Neutrophil (primary cell): Measurements from ENCODE around the gene HSPB9.

Source experiments
- H3K27ac ChIP-seq: fragments of 200-600 bp; sonication (generic); 2 replicates; pipeline ENCODE4 v1.5.1; 2016; ENCODE audit warnings: mild to moderate bottlenecking, moderate library complexity
- H3K27me3 ChIP-seq: fragments of 200-600 bp; sonication (generic); 2 replicates; pipeline ENCODE4 v1.6.0; 2016; ENCODE audit warnings: mild to moderate bottlenecking
- H3K36me3 ChIP-seq: fragments of 200-600 bp; sonication (generic); 2 replicates; pipeline ENCODE4 v1.5.1; 2017
- H3K4me1 ChIP-seq, 2 experiments: fragments of 200-600 bp in 1 of 2; sonication (generic) in 1 of 2; 1 replicate in 1 of 2; 2 replicates in 1 of 2; pipeline versions ENCODE4 v1.5.1 to v1.6.1; 2013 to 2016; ENCODE audit warnings: low read depth in 1 of 2, low read length in 1 of 2, mild to moderate bottlenecking in 1 of 2, moderate library complexity in 1 of 2; ENCODE audit not compliant: control insufficient read depth in 1 of 2, insufficient read depth in 1 of 2
- H3K4me3 ChIP-seq, 2 experiments: fragments of 200-600 bp in 1 of 2; sonication (generic) in 1 of 2; 1 replicate in 1 of 2; 2 replicates in 1 of 2; pipeline ENCODE4 v1.5.1; 2013 to 2016; ENCODE audit warnings: low read depth in 1 of 2, low read length in 1 of 2, mild to moderate bottlenecking in 1 of 2, moderate library complexity in 1 of 2
- H3K9me3 ChIP-seq: fragments of 200-600 bp; sonication (generic); 2 replicates; pipeline ENCODE4 v1.5.1; 2016
- CTCF ChIP-seq: fragments of 200-600 bp; sonication (generic); IDR thresholded peaks from 2 replicates; pipeline ENCODE4 v1.5.1; 2016; ENCODE audit warnings: antibody characterized with exemption

HSPB9 gene

GRCh38 chr17:42090964-42091790, 31.4 kb upstream of the HSPB9 start:
- no peak for TF ChIP-seq CTCF
- H3K4me3 ChIP-seq = no peak overlapping the region
- H3K36me3 ChIP-seq = no peaks in the 10 kb centered on the region
- H3K9me3 ChIP-seq = no peaks in the 10 kb centered on the region
- no peaks in the 10 kb centered on the region for H3K4me1 ChIP-seq
- peaks cover 7% of the 10 kb centered on the region for H3K27me3 ChIP-seq
- no peak overlapping the region for H3K27ac ChIP-seq

DNA sequence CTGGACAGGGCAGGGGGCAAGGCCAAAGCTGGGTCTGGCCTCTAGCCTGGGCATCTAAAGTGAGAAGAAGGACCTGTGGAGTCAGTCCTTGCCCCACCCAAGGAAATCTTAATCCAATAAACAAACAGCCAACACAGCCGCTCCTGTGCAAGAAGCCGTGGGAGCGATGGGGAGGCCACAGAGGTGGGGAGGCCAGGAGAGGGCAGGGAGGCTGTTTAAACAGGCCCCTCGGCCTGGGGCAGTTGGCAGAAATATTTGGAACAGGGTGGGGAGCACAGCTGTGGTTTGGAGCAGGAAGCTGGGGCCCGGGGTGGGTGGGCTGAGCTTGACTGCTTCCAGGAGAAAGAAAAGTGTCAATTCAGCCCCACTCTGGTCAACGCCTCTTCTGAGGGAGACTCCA, 29.7 kb upstream of the HSPB9 start:
- Histone ChIP-seq H3K4me1 (peaks cover under 1% of the 10 kb centered on the region in 2 experiments), H3K4me3 (no peak overlapping the region), H3K36me3 (no peaks in the 10 kb centered on the region), H3K27me3 (peaks cover 25% of the 10 kb centered on the region), H3K9me3 (no peaks in the 10 kb centered on the region), H3K27ac (no peak overlapping the region)
- no peak for TF ChIP-seq CTCF

GRCh38 chr17:42094375-42095069, 28.1 kb upstream of the HSPB9 start:
- Histone ChIP-seq H3K4me3 (no peak overlapping the region), H3K4me1 (peaks cover 3 to 6% of the 10 kb centered on the region in 2 experiments), H3K9me3 (no peaks in the 10 kb centered on the region), H3K36me3 (no peaks in the 10 kb centered on the region), H3K27ac (no peak overlapping the region), H3K27me3 (peaks cover 40% of the 10 kb centered on the region)
- TF ChIP-seq CTCF = no peak

GRCh38 chr17:42096360-42097111, 26.1 kb upstream of the HSPB9 start:
- no peak for TF ChIP-seq CTCF
- peaks cover 35% of the 10 kb centered on the region for H3K27me3 ChIP-seq
- H3K4me1 ChIP-seq = peaks cover 3 to 6% of the 10 kb centered on the region in 2 experiments
- no peak overlapping the region for H3K4me3 ChIP-seq
- H3K9me3 ChIP-seq = no peaks in the 10 kb centered on the region
- H3K36me3 ChIP-seq = no peaks in the 10 kb centered on the region
- no peak overlapping the region for H3K27ac ChIP-seq

GRCh38 chr17:42097691-42098631, 24.6 kb upstream of the HSPB9 start, which contains the start of gene ZNF385C:
ZNF385C (minus strand) TSS chr17:42098473; CDS start chr17:42063056, 35,417 bp downstream.
- Histone ChIP-seq H3K9me3 (no peaks in the 10 kb centered on the region), H3K36me3 (no peaks in the 10 kb centered on the region), H3K27ac (no peak within 1 kb of the TSS), H3K4me1 (peaks cover 3 to 6% of the 10 kb centered on the region in 2 experiments), H3K27me3 (peaks cover 35% of the 10 kb centered on the region), H3K4me3 (peak within 1 kb of the TSS in 1 of 2 experiments; percentile 10)
- no peak for TF ChIP-seq CTCF
